HG03558 (cell line): ENCODE data around the gene DNM1.

Experiments used
- ATAC-seq: cut with Tn5 transposase; IDR thresholded peaks from one replicate; pipeline ENCODE4 v1.9.1; 2021; ENCODE audit warnings: moderate number of reproducible peaks; ENCODE audit not compliant: unreplicated experiment; ENCODE audit errors: extremely low read depth

DNM1 gene

GRCh38 chr9:128297221-128297773 is 94.1 kb downstream of the DNM1 start:
- no peak for ATAC-seq

GRCh38 chr9:128298535-128299482 is 95.6 kb downstream of the DNM1 start:
- no peak for ATAC-seq

- no peak for ATAC-seq
Measured at GRCh38 chr9:128304136-128304970, 101.2 kb downstream of the DNM1 start.
